HG02981 (cell line): ENCODE results near the gene E2F8.

Experiments
- ATAC-seq: cut with Tn5 transposase; IDR thresholded peaks from one replicate; pipeline ENCODE4 v1.9.1; 2021; ENCODE audit warnings: mild to moderate bottlenecking, moderate library complexity; ENCODE audit not compliant: unreplicated experiment

The E2F8 gene

DNA sequence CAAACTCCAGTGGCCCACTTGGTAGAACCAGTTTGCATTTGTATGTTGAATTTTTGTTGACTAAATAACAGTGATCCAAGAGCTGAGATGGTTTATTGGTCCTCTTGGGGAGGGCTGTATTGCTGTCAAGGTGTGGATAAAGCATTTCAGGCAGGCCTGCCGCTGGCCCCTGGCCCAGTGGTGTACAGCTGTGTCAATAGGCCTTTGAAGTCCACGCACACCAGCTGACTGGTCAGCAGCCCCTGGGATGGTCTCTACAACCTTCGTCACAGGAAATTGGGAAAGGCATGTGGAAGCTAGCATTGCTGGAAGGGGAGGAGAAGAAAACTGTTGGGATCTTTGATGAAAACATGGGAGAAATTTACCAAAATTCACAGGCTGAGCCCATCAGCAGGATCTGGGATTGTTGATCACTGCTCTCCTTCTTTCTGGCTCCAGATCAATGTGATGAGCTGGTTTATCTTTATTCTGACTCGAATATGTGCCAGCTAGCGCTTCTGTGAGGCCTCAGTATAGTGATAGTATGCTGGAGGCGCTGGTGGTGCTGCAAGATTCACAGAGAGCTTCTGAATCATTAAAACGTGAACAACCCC is 12.5 kb upstream of the E2F8 start:
- no peak for ATAC-seq

GRCh38 chr11:19252394-19253152 is 11.8 kb upstream of the E2F8 start:
- no peak for ATAC-seq

- no peak for ATAC-seq
These were observed 10.8 kb upstream of the E2F8 start for GRCh38 chr11:19251577-19251976.

DNA sequence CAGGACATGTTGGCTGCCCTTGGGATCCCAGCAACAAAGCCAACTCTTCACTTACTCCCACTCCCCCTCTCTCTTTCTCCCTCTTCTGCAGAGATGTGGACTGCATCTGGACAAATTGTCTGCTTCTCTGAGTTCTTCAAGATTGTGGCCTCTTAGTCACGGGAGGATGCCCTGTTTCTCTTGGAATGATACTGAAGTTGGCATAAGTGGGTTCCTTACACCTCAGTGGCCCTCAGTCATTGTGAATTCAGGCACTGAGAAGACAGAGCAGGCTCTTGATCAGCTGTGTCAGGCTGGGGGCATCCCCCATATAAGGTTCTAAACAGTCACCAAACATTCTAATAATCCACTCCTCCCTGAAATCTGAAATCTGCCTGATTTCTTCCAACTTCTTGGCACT is 6.1 kb upstream of the E2F8 start:
- no peak for ATAC-seq

DNA sequence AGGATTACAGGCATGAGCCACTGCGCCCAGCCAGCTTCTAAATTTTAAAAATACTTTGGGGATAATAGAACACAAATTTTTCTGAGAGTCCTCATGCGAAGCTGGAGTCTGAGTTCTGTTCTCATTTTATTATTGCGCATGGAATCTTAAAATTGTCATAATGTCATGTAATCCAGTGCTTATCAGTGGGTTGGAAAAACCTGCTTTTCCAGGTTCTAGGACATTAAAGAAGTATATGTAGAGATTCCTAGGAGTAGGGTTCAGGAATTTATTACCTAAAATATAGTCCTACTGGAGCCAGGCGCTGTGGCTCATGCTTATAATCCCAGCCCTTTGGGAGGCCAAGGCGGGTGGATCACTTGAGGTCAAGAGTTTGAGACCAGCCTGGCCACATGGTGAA is 4.6 kb upstream of the E2F8 start:
- no peak for ATAC-seq

GRCh38 chr11:19244621-19245020 is 3.9 kb upstream of the E2F8 start:
- no peak for ATAC-seq

- no peak for ATAC-seq
These were observed 3.3 kb upstream of the E2F8 start for GRCh38 chr11:19244084-19244483.

DNA sequence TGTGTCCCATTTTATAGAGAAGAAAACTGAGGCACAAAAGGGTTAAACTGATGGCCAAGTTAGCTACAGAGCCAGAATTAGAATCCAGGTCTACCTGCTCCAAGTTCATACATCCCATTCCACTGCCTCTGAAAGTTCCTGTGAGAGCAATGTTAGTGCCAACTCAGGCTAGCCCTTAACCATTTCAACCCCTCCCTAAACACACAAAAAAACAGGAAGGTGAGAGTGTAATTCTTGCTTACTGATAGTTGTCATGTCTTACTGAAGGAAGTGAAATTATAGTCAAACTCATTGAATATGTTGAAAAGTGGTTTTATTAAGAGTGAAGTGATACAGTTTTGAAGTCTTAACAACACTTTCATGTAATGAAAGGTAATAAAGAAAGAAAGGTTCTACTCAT is 2.9 kb upstream of the E2F8 start:
- ATAC-seq: no peak

- no peak for ATAC-seq
These were observed 2.4 kb upstream of the E2F8 start for GRCh38 chr11:19243143-19243542.

GRCh38 chr11:19242179-19242932 is 1.6 kb upstream of the E2F8 start:
- no peak for ATAC-seq

- peak; percentile 30 for ATAC-seq
These were observed 774 bp upstream of the E2F8 start for GRCh38 chr11:19241260-19242178.

- ATAC-seq: no peak
These were observed 1.7 kb downstream of the E2F8 start for GRCh38 chr11:19239039-19239438.

- no peak for ATAC-seq
These were observed 2.9 kb downstream of the E2F8 start for GRCh38 chr11:19237813-19238212.

DNA sequence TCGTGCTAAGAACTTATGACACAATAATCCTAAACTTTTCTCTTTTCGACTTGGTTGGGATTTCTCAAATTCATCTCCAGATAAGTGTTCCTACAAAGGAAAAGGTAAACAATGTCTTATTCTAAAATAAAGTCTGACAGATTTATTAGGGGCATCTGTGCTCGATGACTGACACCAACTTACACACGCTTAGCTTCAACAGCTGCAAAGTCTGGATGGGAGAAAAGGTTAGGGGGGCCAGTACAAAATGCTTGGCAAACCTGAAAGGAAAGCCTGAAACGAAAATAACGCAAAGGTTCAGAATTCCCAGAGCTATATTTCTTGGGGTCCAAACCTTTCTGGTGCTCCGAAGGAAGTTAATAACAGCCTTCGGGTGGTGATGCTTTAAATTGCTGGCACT is 3.4 kb downstream of the E2F8 start:
- no peak for ATAC-seq

DNA sequence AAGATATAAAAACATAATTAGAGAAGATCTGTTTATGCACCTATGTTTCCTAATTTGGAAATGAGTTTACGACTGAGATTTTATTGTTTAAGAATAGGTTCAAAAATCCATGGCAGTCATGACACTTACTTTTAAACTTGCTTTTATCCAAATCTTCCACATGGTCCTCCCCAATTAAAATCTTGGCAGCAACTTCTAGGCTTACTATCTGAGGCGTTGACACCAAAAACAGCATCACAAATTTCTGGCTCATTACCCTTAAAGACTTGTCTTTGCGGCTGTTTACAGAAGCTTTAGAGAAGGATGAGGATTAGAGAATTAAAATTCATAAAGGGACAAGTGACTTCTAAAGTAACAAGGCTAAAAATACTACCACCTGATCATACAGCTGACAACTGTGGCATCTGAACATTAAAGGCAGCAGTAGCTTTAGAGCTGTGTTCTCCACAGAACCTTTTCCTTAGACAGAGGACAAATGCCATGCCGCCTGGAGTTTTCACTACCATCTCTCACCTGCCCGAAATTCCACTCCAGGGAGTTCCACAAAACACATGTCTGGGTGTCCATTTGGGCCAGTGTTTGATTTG is 6.4 kb downstream of the E2F8 start:
- no peak for ATAC-seq

GRCh38 chr11:19232910-19233503 is 7.7 kb downstream of the E2F8 start:
- ATAC-seq: no peak

GRCh38 chr11:19229671-19230070 is 11.1 kb downstream of the E2F8 start:
- no peak for ATAC-seq

DNA sequence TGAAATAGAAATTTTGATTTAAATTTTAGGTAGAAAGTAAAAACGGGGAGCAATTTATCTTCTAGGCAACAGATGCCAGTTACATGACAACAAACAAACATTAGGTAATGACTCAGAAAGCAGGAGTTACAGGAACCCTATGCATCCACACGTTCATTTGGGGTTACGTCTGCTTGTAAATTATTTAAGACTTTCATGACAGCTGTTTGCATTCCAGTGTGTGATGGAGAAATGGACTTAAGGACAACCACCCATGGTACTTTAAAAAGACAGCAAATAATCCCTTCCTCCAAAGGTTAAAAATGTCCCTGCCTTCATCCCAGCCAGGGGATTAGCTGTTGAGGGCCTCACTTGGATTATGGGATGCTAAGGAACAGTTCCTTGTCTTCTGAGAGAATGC is 11.8 kb downstream of the E2F8 start:
- no peak for ATAC-seq

DNA sequence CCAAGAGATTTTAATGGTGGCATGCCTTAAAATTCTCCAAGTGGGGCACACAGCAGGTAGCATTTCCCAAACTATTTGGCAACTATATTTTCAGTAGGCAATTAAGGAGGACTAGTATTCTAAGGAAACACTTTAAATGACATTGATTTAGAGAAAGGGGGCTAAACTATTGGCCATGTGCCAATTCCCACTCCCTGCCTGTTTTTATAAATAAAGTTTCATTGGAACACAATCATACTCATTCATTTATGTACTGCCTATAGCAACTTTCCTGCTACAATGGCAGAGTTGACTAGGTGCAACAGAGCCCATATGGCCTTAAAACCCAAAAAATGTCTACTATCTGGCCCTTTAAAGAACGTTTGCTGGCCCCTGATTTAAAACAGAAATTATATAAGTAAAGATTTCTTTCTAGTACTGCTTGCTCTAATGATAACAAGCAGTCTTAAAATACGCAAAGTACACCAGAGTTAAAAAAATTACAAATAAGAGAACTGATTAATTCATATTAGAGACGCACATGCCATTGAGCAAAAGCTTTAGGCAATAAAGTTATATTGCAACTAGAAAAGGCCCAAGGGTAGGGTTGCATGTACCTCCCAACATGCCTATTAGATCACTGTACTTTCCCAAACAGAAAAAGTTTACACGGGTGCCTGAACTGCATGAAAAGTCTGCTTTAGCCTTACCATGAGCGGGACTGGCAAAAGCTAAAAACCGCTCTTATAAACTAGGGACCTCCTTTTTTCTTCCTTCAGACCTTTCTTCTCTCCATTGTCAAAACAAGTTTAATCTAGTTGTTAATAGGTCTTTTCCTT is 14.2 kb downstream of the E2F8 start:
- no peak for ATAC-seq
